GM18861 (cell line): Measurements from ENCODE around the gene SLC44A1.

Experiments
- ATAC-seq: cut with Tn5 transposase; IDR thresholded peaks from one replicate; pipeline ENCODE4 v1.9.1; 2021; ENCODE audit not compliant: unreplicated experiment

The SLC44A1 gene

DNA sequence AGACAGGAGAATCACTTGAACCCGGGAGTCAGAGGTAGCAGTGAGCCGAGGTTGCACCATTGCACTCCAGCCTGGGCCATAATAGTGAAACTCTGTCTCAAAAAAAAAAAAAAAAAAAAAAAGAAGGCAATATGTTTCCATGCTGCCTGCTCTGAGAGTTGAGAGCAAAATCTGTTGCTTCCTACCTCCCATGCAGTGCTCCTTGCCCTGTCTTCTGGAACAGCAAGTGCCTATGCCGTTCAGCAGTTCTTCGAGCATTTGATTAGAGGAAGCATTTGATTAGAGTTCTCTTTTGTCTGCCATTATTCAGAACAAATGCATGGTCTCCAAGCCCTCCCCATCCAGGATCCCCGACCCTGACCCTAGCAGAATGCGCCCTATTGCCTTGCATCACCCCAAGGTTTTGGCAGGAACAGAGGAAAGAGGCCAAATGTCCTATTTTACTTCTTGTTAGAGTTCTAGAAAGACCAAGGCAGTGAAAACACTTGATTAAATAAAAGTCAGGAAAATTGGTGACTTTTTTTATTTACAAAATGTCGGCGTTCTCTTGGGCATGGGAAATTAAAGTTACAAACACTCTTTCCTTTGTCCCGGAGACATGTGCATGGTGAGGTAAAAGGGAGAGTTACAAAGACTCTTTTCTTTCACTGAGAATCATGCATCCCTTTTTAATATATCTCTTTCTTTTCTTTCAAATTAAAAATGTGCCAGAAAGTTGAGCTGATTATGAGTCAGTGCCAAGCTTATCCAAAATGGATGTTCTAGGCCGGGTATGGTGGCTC is 175.6 kb downstream of the SLC44A1 start:
- ATAC-seq = no peak

DNA sequence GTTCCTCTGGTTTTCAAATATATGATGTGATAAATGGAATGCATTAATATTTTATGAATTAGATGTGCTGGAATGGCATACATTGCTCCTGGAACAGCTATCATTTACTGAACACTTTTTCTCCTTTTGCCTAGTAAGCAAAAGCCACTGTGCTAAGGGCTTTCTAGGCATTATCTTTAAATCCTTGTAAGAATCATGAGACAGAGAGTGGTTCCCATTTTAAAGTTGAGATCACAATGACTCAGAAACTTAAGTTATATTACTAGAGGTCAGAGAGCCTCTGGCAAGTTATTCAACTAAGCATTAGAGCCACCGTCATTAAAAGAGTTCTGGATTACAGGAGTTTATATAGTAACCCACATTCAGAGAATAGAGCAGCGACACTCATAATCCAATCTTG is 176.7 kb downstream of the SLC44A1 start:
- ATAC-seq = no peak

DNA sequence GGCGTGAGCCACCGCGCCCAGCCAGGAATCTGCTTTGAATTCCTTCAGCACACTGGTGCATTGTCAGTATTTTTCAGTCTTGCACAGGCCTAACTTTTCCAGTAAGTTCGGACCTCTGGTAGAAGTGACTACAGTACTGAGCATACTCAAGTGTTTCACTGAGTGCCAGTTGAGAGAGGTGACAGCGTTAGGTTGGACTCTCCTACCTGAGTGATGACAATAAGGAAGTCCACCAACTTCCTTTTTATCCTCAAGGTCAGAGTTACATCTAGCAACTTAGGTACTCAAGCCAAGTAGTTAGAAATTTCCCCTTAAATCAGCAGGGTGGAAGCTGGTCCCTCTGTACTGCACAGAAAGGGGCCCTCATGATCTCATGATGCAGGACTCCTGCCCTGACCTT is 177.4 kb downstream of the SLC44A1 start:
- no peak for ATAC-seq

DNA sequence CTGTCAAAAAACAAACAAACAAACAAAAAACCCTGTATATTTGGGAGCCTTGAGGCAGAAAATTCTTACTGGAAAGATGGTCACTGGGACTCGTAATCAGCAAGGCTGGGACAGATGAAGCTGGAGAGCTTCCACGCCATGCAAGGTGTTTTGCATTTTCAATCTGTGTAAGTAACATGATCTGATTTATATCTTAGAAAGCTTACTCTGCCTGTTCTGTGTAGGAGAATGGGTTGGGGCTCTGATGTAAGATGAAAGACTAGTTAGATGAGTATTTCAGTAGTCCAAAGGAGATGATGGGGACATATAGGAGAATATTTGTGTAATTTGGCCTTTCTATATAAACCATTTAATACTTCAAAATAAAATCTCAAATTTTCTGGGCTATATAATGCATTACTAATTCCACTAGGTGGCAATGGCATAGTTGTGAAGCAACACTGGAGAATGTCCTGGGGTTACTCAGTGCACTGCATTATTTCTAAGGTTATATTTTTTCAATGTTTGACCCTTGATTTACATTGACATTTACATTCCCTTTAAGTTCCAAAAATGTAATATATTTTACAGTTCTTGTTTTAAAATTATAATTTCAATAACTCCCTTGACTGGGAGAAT is 181.5 kb downstream of the SLC44A1 start:
- ATAC-seq = peak; percentile 67

DNA sequence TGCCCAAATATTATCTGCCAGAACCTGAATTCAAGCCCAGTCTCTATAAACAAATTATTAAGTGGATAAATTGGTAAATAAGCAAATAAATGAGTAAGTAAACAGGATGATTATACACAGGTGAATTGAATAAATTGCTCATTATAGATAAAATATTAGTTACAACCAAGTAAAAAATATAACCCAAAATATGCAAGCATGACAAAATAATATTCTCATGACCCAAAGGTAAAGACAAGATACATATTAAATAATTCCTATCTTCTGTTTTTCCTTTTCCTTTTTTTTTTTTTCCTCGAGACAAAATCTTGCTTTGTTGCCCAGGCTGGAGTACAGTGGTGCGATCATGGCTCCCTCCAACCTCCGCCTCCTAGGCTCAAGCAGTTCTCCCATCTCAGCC is 182.2 kb downstream of the SLC44A1 start:
- ATAC-seq = no peak

DNA sequence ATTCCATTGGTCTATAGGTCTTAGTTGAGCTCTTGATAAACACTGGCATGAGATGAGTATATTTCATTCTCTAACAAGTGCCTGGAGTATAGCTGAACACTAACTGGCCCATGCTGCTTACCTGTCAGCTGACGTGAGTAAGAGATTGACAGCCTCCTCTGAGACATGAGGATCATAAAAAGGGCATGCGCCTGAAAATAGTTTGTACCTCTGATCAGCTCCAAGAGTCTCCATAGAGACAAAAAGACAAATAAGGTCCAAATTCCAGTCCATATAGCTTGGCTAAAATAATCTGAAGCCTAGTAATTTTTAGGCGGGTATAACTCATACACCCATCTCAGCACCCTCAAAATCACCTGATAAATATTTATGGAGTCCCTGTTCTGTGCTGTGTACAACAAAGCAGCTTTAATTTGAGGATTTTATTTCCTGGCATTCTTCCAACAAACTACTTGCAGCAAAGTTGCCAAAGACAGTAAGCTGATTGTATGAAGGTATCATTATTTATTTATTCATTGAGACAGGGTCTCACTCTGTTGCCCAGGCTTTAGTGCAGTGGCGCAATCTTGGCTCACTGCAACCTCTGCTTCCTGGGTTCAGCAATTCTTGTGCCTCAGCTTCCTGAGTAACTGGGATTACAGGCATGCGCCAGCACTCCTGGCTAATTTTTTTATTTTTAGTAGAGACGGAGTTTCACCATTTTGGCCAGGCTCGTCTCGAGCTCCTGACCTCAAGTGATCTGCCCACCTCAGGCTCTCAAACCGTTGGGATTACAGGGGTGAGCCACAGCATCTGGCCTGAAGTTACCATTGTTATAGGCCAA is 187.2 kb downstream of the SLC44A1 start:
- ATAC-seq = no peak

DNA sequence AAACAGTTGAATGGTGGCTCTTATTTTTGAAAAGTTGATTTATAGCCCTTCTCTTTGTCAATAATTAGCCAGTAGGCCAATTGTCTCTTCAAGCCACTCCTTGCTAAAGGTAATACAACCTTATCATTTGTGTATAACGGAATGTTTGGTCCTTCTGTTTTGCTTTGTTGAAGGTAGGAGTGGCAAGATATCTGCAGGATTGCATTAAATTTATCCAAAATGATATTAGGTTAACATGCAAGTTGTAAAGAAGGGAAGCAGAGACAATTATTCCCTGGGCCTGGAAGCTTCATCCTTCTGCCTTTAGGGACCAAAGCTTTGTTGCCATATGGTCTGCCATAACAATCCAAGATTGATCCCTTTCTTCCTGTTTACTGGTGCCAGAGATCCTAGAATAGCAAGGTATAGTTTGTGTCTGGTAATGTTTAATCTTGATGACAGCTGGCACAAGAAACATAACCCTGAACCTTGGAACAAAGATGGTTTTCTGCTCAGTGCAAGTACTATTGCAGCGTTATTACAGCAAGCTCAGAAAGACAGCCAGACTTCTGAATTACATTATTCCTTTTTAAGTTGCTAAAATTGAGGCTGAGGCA is 187.9 kb downstream of the SLC44A1 start:
- ATAC-seq = no peak

DNA sequence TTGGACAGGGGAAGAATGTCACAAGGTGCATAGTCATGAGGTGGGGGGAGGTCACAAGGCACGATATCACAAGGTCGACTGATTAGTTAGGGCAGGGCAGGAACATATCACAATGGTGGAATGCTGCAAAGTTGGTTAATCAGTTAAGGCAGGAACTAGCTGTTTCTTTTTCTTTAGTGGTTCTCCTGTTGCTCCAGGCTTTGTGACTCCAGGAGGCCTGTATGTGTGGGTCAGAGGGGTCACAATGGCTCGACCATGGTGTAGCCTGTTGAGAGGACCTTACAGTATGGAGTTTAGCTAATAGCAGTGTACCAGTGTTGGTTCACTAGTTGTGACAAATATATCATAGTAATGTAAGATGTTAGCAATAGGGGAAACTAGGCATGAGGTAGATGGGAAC is 191.0 kb downstream of the SLC44A1 start:
- ATAC-seq = no peak

DNA sequence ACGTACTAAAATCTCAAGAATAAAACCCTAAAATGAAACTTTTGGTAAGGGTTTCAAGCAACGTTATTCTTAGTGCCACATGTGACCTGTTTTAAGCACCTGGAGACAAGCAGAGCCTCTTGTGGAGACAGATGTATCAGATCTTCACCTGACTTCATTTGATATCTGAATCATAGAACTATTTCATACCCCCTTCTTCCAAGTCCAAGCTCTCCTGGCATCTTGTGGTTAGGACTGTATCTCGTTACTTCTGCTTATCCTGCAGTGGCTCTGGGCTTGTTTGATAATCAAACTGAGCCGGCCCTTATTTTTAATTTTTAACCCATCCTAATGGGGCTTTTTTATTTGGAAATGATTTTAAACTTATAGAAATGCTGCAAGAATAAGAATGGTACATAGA is 192.3 kb downstream of the SLC44A1 start:
- ATAC-seq = no peak

DNA sequence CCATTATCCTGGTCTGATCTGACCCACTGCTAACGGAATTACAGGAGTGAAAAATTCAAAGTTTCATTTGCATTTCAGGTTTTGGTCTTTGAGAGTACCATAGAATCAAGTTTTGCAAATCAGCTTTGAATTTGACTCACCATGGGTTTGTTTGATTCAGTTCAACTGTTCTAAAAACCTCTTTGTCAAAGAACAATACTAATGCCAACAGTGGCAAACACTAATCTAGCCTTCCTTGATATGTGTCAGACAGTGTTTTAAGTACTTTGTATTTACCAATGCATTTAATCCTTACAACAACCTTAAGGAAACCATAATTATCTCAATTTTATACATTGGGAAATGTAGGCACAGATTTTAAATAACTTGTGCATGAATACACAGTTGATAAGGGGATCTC is 193.3 kb downstream of the SLC44A1 start:
- ATAC-seq = no peak

DNA sequence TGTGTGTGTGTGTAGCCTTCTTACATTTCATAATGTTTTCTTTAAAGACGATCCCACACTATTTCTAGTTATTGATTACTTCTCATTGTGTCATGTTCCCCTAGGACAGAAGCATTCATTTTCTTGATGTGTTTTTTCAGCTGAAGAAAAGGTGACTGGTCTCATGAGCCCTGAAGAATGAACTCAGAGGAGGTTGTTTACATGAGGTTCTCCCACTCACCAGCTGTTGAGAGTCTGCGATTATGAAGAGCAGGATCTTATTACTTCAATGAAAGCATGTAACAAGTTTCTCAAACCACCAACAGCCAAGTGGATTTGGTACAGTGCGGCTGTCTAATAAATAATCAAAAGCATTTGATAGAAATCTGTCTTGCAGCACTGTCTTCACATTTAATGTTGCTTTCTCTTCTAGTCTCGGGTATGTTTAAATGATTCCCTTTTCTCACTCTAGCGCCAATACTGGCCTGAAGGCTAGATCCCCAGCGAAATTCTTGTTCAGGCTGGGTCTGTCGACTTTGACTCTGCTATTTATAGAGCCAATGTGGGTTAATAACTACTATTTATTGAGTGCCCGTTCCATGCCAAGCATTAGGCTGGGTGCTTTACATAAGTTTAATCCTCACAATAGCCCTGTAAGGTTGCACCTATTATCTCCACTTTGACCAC is 193.8 kb downstream of the SLC44A1 start:
- ATAC-seq = no peak

DNA sequence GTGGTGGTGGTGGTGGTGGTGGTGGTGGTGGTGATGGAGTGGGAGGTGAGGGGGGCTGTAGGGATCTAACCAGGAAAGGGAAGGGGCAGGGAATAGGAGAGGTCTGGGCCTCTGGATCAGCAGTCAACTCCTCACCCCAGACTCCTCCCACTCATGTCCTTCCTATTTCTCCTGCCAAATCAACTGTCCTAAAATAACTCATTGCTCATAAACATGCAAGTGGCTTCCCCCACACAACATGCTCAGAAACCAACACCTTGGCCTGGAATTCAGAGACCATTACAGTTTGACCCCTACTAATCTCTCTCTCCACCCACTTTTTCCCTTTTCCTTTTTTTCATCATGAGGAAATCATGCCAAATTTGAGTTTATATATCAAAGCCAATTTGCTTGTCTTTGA is 195.0 kb downstream of the SLC44A1 start:
- ATAC-seq = no peak

DNA sequence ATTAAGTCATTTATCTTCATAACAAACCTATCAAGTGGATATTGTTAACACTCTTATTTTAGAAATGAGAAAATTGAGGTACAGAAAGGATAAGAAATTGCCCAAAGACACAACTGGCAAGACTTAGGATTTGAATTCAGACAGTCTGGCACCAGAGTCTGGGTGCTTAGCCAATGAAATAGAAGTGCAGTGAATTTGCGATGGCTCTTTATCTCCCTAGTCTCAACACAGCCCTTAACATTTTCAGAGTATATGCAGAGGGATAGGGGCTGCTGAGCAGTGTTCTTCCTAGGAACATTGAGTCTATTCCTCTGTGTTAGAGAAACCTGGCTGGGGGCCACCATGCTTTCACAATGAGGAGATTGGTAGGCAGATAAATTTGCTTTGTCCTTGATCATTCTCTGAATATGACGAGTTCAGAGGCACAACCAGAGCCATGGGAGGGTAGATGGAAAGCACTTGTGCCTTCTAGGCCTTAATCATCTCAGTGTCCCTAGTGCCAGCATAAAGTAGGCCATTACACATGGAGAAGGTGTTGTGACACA is 197.2 kb downstream of the SLC44A1 start:
- no peak for ATAC-seq

DNA sequence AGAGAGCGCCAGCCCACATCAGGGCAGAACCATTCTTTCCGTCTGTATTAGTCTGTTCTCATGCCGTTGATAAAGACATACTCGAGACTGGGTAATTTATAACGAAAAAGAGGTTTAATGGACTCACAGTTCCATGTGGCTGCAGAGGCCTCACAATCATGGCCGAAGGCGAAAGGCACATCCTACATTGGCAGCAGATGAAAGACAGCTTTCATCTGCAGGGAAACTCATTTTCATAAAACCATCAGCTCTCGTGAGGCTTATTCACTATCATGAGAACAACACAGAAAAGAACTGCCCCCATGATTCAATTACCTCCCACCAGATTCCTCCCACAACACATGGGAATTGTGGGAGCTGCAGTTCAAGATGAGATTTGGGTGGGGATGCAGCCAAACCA is 198.7 kb downstream of the SLC44A1 start:
- no peak for ATAC-seq

DNA sequence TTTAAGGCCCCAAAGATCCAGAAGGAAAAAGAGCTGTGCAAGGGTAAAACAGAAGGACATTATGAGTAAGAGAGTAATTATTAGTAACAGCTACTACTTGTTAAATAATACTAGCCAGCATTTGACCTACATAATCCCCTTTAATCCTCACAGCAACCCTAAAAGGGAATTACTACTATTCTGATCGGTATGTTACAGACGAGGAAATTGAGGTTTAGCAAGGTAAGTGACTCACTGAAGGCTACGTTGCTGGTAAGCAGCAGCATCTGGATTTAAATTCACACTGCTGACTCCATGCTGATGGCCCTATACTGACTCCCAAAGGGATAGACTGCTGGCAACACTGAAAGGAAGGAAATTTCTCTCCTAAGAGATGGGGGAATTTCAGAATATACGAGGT is 199.7 kb downstream of the SLC44A1 start:
- ATAC-seq = no peak

DNA sequence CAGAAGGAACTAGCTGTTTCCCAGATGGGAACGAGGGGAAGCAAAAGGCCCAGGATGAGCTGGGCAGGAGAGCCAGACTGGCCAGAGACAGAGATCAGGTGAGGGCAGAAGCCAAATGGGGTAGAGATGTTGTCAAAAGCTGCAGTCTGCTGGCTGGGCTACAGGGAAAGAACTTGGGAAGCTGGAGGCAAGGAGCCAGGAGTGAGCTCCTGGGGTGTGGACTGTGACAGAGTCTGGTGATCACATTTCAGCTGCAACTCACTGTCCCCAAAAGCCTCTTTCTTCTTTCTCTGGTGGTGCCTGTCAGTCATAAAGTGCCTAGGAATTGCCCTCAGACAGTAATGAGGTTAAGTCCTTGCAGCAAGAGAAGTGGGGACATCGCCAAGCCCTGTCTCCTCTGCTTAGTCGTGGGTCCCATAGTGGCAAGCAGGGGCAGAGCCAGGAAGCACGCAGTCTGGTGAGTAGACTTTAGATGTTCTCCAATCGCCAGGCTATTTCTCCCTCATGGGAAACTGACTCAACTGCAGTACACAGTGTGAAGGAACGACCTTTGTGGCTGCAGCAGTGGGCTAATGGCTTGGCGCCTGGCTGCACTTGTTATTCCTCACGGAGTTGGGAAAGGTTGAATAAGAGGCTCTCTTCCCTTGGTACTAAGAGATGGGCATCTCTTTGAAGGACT is 200.9 kb downstream of the SLC44A1 start:
- ATAC-seq = no peak

DNA sequence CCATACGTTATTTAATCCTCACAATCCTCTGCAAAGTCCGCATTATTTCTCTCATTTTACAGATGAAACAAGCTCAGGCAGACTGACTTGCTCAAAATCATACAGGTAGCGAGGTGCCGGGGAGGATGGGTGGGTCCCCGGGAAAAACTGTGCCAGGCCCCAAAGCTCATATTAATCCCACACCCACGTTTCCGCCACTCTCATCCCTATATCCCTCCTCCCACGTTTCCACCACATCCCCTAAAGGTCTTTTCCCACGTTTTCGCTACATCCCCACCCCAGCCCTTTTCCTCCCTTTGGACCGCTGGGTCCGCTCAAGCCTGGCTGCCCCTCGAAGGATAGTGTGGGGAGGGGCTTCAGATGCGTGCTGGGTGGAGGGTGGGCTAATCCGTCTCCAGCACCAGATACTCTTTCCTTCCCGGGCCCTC is 202.9 kb downstream of the SLC44A1 start:
- ATAC-seq = no peak

DNA sequence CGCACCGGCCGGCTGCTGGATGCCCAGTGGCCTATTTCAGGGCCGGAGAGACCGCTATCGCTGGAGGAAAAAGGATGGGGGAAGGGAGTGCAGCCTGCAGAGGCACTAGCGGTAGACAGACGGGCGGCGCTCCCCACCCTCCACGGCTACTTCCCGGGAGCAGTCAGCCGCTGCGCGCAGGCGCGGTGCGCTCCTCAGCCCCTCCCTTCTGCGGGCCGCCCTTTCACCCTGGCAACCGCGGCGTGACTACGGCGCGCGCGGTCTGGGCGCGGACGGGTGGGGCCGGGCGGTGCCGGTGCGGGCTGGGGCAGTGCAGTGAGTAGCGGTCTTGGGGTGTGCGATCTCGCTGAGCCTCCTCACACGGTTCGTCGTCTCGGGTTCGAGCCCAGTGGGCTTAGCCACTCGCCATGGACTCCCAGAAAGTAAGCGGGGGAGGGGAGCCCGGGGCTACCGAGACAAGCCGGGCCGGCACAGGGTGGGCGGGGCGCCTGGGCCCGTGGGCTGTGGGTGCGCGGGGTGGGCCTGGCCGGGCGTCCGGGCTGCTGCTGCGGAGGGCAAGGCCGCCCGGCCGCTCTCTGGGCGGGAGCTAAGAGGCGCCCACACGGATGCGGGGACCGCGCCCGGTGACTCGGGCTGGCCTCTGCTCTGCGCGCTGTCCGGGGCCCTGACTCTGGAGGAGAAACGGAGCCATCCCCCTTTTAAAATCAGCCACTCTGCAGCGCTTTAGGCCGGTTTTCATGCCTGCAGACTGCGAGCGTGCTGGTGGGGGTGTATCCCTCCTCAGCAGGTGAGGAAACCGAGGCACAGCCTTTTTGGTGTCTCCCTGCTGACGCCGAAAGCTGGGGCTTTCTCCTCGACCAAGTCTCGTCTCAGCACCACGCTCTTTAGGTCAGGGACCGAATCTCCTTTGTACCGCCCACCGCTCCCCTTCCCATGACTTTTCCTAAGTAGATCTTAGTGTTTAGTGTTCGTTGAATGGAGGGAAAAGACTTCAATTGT is 203.7 kb downstream of the SLC44A1 start, which contains the start of gene FSD1L:
Gene FSD1L, plus strand, starts transcription at position 221 of the 999 bp plus-strand sequence. Its CDS starts 187 bp downstream, at position 408.
- ATAC-seq = peak; percentile 84

DNA sequence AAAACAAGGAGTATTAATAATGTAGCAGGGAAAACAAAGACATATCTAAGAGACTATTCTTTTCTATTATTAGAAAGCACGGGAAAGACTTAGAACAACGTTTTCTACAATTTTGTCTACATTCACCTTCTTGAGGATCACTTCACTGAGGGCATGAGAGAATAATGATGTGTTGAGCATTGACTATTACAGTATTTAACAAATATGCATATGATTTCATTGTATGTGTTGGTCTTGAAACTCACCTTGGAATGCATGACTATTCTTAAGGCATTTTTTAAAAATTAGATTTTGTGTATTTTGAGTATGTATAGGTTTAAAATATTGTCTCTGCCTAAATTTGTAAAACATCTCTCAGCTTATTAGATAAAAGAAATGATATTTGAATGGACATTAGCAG is 204.6 kb downstream of the SLC44A1 start:
- ATAC-seq = no peak
